HEK293 (cell line): ENCODE results near the gene TAF6L.

ENCODE experiments used
- CTCF ChIA-PET: fragments of 350-600 bp; formaldehyde crosslinking; extraction: SDS; loops from one replicate; lab custom pipeline; 2021; ENCODE audit warnings: antibody characterized with exemption; lab: Yijun Ruan, JAX
- POLR2A ChIA-PET: fragments of 300-600 bp; formaldehyde crosslinking; extraction: SDS; loops from one replicate; lab custom pipeline; 2020; ENCODE audit warnings: antibody characterized with exemption, inconsistent platforms; lab: Yijun Ruan, JAX
- H3K27ac ChIP-seq: fragments of 200-500 bp; sonication (Bioruptor generic); 2 replicates; pipeline ENCODE4 v1.5.1; 2014; ENCODE audit warnings: low read depth, low read length, control low read depth, inconsistent platforms; ENCODE audit errors: extremely low read depth
- H3K36me3 ChIP-seq, 2 experiments: fragments of 200-500 bp in 1 of 2; sonication (Bioruptor generic) in 1 of 2; 1 replicate in 1 of 2; 2 replicates in 1 of 2; pipeline ENCODE4 v1.5.1; 2014 to 2017; ENCODE audit warnings: inconsistent platforms in 2 of 2, low read length in 2 of 2; ENCODE audit not compliant: control insufficient read depth in 2 of 2, insufficient read depth in 1 of 2
- H3K4me1 ChIP-seq: fragments of 200-500 bp; sonication (Bioruptor generic); 2 replicates; pipeline ENCODE4 v1.5.1; 2014; ENCODE audit warnings: mild to moderate bottlenecking, low read length, inconsistent platforms; ENCODE audit not compliant: control insufficient read depth, insufficient read depth
- H3K4me3 ChIP-seq: 2 replicates; pipeline ENCODE4 v1.5.1; 2011; ENCODE audit warnings: low read depth, mild to moderate bottlenecking, control low read depth, low read length, moderate library complexity
- H3K9me3 ChIP-seq: fragments of 200-500 bp; sonication (Bioruptor generic); 2 replicates; pipeline ENCODE4 v1.5.1; 2014; ENCODE audit warnings: low read depth, low read length, inconsistent platforms; ENCODE audit not compliant: control insufficient read depth, insufficient read depth
- GLIS1 ChIP-seq: fragments of 450-650 bp; formaldehyde crosslinking; IDR thresholded peaks from 2 replicates; pipeline ENCODE4 v1.5.1; 2016; ENCODE audit warnings: missing biosample characterization, missing genetic modification characterization
- MYNN ChIP-seq: fragments of 450-650 bp; formaldehyde crosslinking; IDR thresholded peaks from 2 replicates; pipeline ENCODE4 v1.5.1; 2016; ENCODE audit warnings: missing biosample characterization, missing genetic modification characterization, borderline replicate concordance
- PRDM1 ChIP-seq: fragments of 450-650 bp; formaldehyde crosslinking; IDR thresholded peaks from 2 replicates; pipeline ENCODE4; 2016; ENCODE audit warnings: missing biosample characterization, missing genetic modification characterization
- PRDM10 ChIP-seq: fragments of 450-650 bp; formaldehyde crosslinking; IDR thresholded peaks from 2 replicates; pipeline ENCODE4 v1.5.1; 2016; ENCODE audit warnings: missing biosample characterization, missing genetic modification characterization
- ZBTB11 ChIP-seq: fragments of 450-650 bp; formaldehyde crosslinking; conservative IDR thresholded peaks from 2 replicates; pipeline ENCODE4 v1.5.1; 2016; ENCODE audit warnings: low read depth, missing biosample characterization, missing genetic modification characterization
- ZBTB48 ChIP-seq: fragments of 450-650 bp; formaldehyde crosslinking; IDR thresholded peaks from 2 replicates; pipeline ENCODE4 v1.5.1; 2016; ENCODE audit warnings: missing biosample characterization, missing genetic modification characterization
- ZBTB7A ChIP-seq: fragments of 450-650 bp; formaldehyde crosslinking; IDR thresholded peaks from 2 replicates; pipeline ENCODE4 v1.5.1; 2016; ENCODE audit warnings: low read depth, missing biosample characterization, missing genetic modification characterization
- ZEB2 ChIP-seq: fragments of 450-650 bp; formaldehyde crosslinking; IDR thresholded peaks from 2 replicates; pipeline ENCODE4 v1.5.1; 2016; ENCODE audit warnings: missing biosample characterization, missing genetic modification characterization
- ZNF10 ChIP-seq: fragments of 450-650 bp; formaldehyde crosslinking; IDR thresholded peaks from 2 replicates; pipeline ENCODE4 v1.5.1; 2017; ENCODE audit warnings: missing biosample characterization, missing genetic modification characterization
- ZNF140 ChIP-seq: fragments of 450-650 bp; formaldehyde crosslinking; IDR thresholded peaks from 2 replicates; pipeline ENCODE4 v1.5.1; 2016; ENCODE audit warnings: missing biosample characterization, missing genetic modification characterization
- ZNF202 ChIP-seq: fragments of 450-650 bp; formaldehyde crosslinking; IDR thresholded peaks from 2 replicates; pipeline ENCODE4 v1.5.1; 2016; ENCODE audit warnings: missing biosample characterization, missing genetic modification characterization, borderline replicate concordance
- ZNF223 ChIP-seq: fragments of 450-650 bp; formaldehyde crosslinking; IDR thresholded peaks from 2 replicates; pipeline ENCODE4 v1.5.1; 2016; ENCODE audit warnings: missing biosample characterization, missing genetic modification characterization
- ZNF473 ChIP-seq: fragments of 450-650 bp; formaldehyde crosslinking; IDR thresholded peaks from 2 replicates; pipeline ENCODE4 v1.5.1; 2017; ENCODE audit warnings: missing biosample characterization, missing genetic modification characterization
- ZNF549 ChIP-seq: fragments of 450-650 bp; IDR thresholded peaks from 2 replicates; pipeline ENCODE4 v1.5.1; 2018; ENCODE audit warnings: missing biosample characterization, missing genetic modification characterization, mild to moderate bottlenecking, inconsistent platforms, moderate library complexity
- ZNF600 ChIP-seq: fragments of 450-650 bp; formaldehyde crosslinking; IDR thresholded peaks from 2 replicates; pipeline ENCODE4 v1.5.1; 2016; ENCODE audit warnings: missing biosample characterization, missing genetic modification characterization
- ZNF623 ChIP-seq: fragments of 450-650 bp; formaldehyde crosslinking; IDR thresholded peaks from 2 replicates; pipeline ENCODE4 v1.5.1; 2016; ENCODE audit warnings: missing biosample characterization, missing genetic modification characterization
- ZNF664 ChIP-seq: fragments of 450-650 bp; formaldehyde crosslinking; IDR thresholded peaks from 2 replicates; pipeline ENCODE4 v1.5.1; 2016; ENCODE audit warnings: missing biosample characterization, missing genetic modification characterization
- ZNF692 ChIP-seq: fragments of 450-650 bp; formaldehyde crosslinking; IDR thresholded peaks from 2 replicates; pipeline ENCODE4 v1.5.1; 2016; ENCODE audit warnings: missing biosample characterization, missing genetic modification characterization
- ZSCAN5A ChIP-seq: fragments of 450-650 bp; formaldehyde crosslinking; IDR thresholded peaks from 2 replicates; pipeline ENCODE4 v1.5.1; 2016; ENCODE audit warnings: missing biosample characterization, missing genetic modification characterization

TAF6L gene

GRCh38 chr11:62805961-62806441 lies 34.8 kb downstream of the TAF6L start (continued):
- no peak for TF ChIP-seq ZBTB7A
- no peak for TF ChIP-seq ZNF623 (tag by site-specific recombination)

- Histone ChIP-seq H3K9me3 (no peaks in the 10 kb centered on the region), H3K4me3 (no peak overlapping the region), H3K4me1 (no peaks in the 10 kb centered on the region), H3K27ac (no peak overlapping the region)
- POLR2A ChIA-PET = interaction anchor here (0.5 to 3.5 kb wide), 12 partner anchors 10 to 79 kb away, joined by 3 to 25 read pairs (median 7); partner anchors contain the start of genes POLR2G, STX5, TEX54 and TMEM179B
- TF ChIP-seq ZSCAN5A (tag by site-specific recombination) = no peak
- no peak for TF ChIP-seq ZNF473 (tag by site-specific recombination)
- TF ChIP-seq ZNF10 (tag by site-specific recombination) = no peak
- peak; percentile 76 for TF ChIP-seq ZBTB48 (tag by site-specific recombination)
- TF ChIP-seq PRDM1 (tag by site-specific recombination) = 0 out of 2 replicates have a peak, but pooled peaks have one; percentile 6
- TF ChIP-seq ZNF549 (tag by site-specific recombination) = no peak
- peak; percentile 36; the same call in 1 of the 2 replicates for TF ChIP-seq PRDM10 (tag by site-specific recombination)
- no peak for TF ChIP-seq ZNF600 (tag by site-specific recombination)
- no peak for TF ChIP-seq ZNF202 (tag by site-specific recombination)
- TF ChIP-seq GLIS1 (tag by site-specific recombination) = peak; percentile 67
- TF ChIP-seq ZNF692 = no peak
- TF ChIP-seq, all 188 proteins: peak for 4
- H3K36me3 ChIP-seq = peaks cover 11 to 27% of the 10 kb centered on the region in 2 experiments
- CTCF ChIA-PET = interaction anchor here (0.7 to 0.9 kb wide), 2 partner anchors 15 to 28 kb away, joined by 4 read pairs; no protein-coding TSS in a partner anchor
These were observed 35.5 kb downstream of the TAF6L start for GRCh38 chr11:62806611-62807121.

- no peak for TF ChIP-seq ZEB2 (tag by site-specific recombination)
- no peak for TF ChIP-seq ZBTB11 (tag by site-specific recombination)
- TF ChIP-seq ZNF140 (tag by site-specific recombination) = no peak
- no peak for TF ChIP-seq ZNF664 (tag by site-specific recombination)
- no peak for TF ChIP-seq MYNN (tag by site-specific recombination)
- no peak for TF ChIP-seq ZNF223 (tag by site-specific recombination)
- Histone ChIP-seq H3K4me1 (no peaks in the 10 kb centered on the region), H3K9me3 (no peaks in the 10 kb centered on the region), H3K27ac (no peak overlapping the region), H3K4me3 (no peak overlapping the region), H3K36me3 (peaks cover 3 to 20% of the 10 kb centered on the region in 2 experiments; a peak in 2 of 3 replicates)
- CTCF ChIA-PET = no interaction called here
- POLR2A ChIA-PET = interaction anchor here (1.2 kb wide), 1 partner anchor 24 kb away, joined by 3 read pairs; no protein-coding TSS in a partner anchor
These were observed 39.6 kb downstream of the TAF6L start for GRCh38 chr11:62810748-62811147.
